Activated naive CD4-positive, alpha-beta T cell (primary cell): Measurements from ENCODE around the gene CFAP157.

Experiments
- DNase-seq, 4 experiments: peaks; one replicate each; lab custom pipeline; 2025; lab: John Stamatoyannopoulos, UW

Gene CFAP157

DNA sequence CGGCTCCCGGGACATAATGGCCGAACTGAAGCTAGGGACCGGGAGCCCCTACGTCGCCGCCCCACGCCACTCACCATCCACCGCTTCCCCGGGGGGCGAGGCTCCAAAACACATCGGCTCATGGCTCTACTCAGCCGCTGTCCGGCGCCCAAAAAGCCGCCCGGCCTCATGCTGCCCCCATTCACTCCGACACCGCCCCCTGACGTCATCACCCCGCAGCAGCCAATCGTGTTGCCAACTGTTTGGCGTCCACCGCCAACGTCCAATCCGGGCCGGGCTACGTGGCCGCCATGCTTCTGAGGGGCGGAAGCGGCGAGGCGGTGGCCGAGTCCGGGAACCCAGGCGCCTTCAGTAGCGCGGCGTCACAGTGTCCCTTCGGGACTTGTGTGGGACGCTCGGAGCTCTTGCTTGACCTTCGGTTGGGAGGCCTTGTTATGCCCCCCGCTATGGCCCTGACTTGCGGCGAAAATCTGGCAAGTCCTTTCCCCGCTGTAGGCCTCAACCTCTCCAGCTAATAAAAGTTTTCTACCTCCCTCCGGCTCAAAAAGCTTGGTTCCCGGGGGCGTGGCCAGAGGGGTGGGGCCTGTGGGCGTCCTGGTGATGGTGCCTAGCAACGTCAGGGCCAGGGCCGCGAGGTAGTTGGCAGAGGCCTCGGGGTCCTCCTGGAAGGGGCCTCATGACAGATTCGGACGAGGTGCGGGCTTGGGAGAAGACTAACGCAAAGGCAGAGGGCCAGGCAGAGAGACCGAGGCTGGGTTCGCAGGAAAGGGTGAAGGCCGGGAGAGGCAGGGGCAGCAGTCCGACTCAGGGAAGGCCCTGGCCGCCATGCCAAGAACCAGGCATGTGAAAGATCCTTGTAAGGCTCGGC is 8.9 kb downstream of the CFAP157 start, which contains the start of the genes PTRH1 and TTC16:
Gene PTRH1, minus strand, starts transcription at position 194 of the 868 bp plus-strand sequence. Its CDS starts 24 bp downstream, at position 170.
Gene TTC16, plus strand, starts transcription at position 610 of the 868 bp plus-strand sequence. Its CDS starts 67 bp downstream, at position 677.
- DNase-seq, result peak; percentile 92 to 96 (median 92)

DNA sequence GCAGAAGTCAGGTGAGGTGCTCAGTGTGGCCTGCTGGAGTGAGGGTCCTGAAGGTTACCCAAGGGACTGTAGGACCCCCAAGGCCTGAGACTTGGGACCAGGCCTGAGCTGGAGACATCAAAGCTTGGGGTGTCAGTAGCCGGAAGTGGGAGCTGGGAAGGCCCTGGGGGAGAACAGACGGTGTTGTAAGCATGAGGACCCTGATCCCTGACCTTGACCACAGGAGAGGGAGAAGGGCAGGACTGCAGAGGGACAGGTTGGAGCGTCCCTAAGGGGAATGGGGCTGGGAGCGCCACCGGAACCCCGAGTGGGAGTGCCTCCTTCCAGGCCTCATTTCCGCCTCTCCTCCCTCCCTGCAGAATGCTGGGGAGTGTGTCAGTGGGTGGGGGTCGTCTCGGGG is 9.6 kb downstream of the CFAP157 start:
- no peak for DNase-seq

DNA sequence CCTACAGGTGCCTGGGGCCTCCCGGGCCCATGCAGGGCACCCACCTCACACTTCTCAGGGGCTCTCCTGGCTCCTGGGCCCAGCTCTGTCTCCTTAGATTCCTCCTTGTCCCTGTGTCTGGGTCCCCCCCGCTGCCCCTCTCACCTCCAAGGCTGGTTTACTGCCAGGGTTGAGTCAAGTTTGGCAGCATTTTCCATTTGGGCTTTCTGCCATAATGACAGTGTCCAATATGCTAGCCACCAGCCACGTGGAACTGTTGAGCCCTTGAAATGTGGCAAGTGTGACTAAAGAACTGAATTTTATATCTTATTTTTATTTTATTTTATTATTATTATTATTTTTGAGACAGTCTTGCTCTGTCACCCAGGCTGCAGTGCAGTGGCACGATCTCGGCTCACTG is 11.0 kb downstream of the CFAP157 start:
- no peak for DNase-seq

DNA sequence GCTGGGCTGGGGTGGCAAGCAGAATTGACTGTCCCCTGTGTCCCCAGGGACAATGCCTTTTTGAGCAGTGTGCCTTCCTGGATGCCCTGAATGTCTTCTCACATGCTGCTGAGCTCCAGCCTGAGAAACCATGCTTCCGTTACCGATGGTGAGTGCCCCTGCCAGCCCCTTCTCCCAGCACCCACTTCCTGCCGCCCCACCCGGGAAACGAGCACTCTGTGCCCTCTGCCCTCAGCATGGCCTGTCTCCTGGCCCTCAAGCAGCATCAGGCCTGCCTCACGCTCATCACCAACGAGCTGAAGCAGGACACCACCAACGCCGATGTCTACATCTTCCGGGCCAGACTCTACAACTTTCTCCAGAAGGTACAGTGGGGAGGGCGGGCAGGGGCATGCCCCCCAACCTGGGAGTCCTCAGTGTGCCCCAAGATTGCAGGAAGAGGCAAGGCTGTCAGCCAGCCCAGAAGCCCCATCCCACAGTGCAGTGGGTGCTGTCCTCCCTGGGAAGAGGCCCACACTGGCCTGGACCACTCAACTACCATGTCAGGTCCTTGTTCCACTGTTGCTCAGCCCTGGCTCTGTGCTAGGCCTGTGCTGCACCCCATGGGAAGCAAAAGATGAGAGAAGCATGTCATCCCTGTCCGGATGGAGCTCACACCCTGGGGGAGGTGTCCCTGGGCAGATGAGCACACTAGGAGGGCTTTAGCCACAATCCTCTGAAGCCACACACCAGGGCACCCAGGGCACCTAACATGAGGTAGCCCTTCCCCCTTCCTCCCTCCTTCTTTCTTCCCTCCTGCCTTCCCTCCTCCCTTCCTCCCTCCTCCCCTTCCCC is 13.5 kb downstream of the CFAP157 start:
- peak in 1 of 4 experiments; percentile 15 for DNase-seq

DNA sequence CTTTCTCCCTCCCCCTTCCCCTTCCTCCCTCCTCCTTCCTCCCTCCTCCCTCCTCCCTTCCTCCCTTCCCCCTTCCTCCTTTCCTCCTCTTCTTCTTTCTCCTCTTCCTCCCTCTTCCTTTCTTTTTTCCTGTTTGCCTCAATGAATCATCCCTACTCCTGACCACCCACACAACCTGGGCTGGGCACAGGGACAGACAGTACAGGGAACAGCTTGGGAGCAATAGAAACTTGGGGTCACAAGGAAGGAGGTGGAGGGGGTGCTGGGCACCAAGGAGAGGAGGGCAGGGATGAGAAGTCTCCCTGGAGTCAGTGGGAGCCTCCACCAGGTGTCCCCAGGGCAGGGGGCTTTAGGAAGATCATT is 14.1 kb downstream of the CFAP157 start:
- no peak for DNase-seq

DNA sequence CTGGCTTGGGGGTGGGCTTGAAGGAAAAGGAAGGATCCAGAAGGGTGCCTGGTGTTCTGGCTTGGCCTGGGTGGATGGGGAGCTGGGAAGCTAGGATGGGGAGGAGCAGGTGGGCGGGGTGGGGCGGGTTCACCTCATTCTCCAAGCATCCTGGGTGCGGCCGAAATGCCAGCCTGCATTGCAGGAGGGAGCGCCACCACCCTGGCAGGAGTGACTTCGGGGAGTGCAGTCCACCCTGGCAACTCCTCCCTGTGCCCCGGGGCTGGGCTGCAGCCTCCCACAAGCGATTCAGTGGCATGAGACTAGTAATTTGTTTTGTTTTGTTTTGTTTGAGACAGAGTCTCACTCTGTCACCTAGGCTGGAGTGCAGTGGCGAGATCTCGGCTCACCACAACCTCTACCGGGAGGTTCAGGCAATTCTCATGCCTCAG is 14.6 kb downstream of the CFAP157 start:
- no peak for DNase-seq

DNA sequence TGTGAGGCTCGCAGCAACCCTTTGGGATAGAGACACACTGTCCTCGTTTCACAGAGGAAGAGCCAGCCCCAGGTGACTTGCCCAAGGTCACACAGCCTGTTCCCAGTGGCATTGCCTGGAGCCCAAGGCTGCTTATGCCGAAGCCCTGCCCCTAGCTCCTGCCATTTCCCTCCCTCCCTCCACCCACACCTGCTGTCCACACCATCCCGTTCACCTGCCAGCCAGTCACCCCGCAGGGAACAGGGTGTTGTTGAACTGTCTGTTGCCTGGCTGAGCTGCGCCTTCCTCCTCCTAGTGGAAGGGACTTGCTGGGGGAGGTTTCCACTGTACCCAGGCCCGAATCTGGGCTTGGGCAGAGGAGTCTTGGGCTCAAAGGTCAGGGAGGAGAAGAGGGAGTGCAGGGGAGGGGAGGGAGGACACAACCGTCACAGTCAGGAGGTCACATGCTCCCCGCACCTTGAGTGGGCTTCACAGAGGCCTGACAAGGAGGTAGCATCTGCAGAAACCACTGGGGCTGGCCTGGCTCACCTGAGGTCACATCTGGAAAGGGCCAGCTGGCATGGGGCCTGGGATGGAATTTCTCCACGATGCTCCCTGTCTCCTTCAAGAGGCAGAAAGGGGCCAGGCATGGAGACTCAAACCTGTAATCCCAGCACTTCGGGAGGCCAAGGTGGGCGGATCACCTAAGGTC is 15.4 kb downstream of the CFAP157 start:
- no peak for DNase-seq

DNA sequence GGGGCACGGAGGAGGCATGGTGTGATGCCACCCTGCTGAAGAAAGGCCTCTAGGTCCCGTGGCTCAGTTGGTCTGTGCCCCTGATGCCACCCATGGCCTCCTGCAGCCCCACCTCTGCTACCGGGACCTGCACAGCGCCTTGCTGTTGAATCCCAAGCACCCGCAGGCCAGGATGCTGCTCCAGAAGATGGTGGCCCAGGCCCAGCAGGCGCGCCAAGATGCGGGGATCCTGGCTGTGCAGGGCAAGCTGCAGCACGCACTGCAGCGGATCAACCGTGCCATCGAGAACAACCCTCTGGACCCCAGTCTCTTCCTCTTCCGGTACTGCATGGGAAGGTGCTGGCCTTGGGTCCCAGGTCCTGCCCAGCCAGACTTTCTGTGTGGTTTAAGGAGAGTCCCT is 16.2 kb downstream of the CFAP157 start:
- DNase-seq, result no peak

DNA sequence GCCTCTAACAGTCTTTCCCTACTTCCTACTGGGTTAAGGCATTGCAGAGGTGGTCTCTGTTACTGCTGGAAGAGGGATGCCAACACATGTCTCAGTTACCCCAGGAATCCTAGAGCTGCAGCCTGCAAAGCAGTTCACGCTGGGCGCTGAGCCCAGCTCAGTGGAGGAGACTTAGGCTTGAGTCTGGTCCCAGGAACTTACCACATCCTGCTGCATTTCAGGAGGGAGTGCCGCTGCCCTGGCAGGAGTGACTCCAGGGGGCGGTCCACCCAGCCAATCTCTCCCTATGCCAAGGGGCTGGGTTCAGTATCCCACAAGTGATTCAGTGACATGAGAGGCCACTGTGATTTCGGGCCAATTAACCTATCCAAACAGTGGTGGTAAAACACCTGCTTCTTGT is 16.7 kb downstream of the CFAP157 start:
- no peak for DNase-seq

DNA sequence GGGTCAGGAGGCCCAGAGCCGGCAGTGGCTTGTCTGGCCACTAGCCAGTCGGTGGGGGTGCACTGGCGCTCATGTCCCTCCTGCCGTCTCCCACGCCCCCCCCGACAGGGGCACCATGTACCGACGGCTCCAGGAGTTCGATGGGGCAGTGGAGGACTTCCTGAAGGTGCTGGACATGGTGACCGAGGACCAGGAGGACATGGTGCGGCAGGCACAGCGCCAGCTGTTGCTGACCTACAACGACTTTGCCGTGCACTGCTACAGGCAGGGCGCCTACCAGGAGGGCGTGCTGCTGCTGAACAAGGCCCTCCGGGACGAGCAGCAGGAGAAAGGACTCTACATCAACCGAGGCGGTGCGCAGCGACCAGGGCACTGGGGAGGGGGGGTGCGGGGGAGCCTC is 17.2 kb downstream of the CFAP157 start:
- DNase-seq, result no peak

DNA sequence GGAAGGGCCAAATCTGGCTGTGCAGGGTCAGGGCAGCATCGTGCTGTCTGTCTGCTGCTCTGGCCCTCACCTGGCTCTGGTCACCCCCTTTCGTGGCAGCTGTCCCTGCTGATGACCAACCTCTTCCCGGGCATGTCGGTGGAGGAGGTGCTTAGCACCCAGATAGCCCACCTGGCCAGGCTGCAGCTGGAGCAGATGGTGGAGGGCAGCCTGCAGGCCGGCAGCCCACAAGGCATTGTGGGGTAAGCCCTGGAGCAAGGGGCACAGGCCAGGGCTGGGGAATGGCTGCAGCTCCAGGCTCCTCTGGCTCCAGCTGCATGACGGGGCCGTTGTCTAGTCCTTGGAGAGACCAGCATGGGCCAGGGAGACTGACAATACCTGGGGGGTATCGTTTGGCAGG is 20.1 kb downstream of the CFAP157 start:
- DNase-seq, result no peak

DNA sequence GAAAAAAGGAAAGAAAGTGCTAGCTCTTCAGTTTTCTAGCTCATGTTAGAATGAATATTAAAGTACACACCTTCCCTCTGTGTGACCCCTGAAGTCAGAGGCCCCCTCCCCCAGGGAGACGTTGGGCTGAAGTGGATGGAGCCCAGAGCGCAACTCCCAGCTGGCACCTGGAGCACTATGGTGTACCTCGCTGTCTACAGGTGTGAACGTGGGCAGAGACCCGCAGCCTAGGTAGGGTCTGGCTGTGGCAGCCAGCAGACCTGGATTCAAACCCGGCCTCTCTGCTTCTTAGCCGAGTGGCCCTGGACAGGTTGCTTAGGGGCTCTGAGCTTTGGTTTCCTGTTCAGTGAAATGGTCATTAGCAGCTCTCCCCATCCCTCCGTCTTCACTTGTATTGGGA is 22.0 kb downstream of the CFAP157 start:
- DNase-seq, result no peak

DNA sequence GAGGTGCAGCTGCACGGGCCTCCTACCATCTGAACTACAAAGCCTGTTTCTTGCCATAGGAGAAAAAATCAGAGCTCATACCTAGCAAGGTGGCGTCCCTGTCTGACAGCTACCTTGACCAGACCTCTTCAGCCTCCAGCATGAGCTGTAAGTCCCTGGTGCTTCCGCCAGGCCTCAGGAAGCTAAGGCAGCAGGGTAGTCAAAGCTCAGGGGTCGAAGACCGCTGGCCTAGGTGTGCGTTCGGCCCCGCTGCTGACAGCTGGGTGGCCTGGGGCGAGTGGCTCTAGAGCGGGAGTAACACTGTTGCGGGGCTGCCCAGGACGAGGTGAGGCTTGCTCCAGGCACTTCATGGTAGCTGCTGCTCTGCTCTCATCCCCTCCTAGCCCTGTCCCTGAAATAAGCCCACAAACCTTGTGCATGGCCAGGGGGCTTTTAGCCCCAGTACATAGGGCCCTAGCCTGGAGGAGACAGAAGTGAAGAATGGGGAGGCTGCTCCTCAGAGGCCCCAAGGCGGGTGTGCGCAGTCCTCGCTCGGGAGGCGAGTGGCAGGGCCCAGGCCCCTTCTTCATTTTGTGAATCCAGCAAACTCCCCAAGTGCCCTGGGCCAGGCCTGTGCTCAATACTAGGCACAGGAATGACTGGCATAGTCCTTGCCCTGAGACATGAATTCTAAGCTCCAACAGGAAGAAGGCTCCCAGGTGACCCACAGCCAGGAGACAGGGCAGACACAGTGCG is 22.9 kb downstream of the CFAP157 start:
- DNase-seq, result no peak

DNA sequence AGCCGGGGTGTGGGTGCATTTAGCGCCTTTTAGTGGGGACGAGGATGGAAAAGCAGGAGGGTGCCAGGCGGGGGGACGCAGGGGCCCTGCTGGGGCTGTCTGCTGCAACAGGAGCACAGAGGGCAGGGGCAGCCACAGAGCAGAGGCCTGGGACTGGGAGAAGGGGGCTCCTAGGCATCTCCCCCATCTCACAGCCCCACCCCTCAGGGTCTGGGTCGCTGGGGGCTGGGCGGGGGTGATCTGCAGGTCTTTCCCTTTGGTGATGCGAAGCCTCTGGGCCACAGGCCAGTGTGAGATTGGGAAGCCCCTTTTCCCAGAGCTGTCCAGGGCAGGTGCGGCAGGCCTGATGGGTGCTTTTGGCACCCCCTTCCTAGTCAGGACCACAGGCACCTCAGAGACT is 23.5 kb downstream of the CFAP157 start:
- DNase-seq, result no peak

DNA sequence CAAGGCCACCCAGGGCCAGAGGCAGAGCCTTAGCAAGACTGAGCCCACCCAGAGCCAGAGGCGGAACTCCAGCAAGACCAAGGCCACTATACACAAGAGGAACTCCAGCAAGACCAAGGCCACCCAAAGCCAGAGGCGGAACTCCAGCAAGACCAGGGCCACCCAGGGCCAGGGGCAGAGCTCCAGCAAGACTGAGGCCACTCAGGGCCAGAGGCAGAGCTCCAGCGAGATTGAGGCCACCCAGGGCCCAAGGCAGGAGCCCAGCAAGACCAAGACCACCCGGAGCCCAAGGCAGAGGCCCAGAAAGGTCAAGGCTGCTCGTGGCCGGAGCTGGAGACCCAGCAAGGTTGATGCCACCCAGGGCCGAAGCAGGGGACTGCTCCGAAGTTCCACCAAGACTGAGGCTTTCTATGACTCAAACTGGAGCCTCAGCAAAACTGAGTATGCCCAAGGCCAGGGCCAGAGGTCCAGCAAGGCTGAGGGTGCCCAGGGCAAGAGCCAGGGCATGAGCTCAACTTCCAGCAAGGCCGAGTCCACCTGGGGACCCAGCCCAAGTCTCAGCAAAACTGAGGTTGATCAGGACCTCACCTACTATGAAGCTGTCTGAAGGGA is 24.1 kb downstream of the CFAP157 start:
- DNase-seq, result no peak

DNA sequence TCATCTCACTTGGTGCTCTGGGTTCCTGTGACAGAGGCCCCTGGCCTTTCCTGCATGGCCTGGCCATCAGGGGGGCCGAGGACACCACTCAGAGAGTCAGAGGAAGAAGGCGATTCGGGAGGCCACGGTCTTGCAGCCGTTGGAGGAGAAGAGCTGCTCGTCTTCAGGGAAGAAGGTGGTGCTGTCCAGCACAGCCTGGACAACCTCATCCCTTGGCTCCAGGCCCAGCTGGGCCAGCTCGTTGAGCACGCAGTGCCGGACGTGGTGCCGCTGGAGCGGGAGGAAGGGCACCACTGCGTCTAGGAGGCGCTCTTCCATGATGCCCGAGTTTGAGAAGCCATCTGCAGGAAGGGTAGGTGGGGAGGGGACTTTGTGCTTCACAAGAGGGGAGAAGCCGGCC is 25.1 kb downstream of the CFAP157 start:
- no peak for DNase-seq

DNA sequence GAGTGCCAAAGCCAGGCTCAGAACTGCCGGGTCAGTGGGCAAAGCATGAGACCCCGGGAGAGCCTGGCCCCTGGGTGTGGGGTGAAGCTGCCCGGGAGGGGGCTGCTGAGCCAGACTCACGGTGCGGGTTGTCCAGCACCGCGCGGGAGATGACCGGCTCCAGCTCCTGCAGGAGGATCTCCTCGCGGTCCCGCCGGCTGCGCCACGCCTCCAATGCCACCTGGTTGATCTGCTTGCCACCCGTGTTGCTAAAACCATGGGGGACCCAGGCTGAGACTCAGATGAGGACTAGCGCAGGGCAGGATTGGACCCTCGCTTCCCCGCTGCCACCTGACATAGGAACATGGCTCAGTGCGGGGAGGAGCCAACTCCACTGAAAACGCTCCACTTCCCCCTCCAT is 25.7 kb downstream of the CFAP157 start:
- no peak for DNase-seq

DNA sequence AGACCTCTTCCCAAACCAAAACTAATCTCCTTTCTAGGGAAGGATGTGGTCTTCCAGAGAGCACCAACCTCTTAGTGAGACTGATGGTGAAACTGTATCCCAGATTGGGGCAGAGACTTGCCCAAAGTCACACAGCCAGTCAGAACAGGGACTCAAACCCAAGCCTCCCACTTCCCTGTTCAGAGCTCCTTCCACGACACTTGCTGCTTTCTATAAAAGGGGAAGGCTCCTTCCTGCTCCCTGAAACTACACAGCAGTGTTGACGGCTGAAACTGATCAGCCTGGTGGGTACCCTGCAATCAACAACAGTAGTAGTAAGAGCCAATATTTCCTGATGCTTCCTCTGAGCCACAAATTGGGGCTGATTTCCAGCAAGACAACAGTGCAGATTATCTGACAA is 26.8 kb downstream of the CFAP157 start:
- no peak for DNase-seq

DNA sequence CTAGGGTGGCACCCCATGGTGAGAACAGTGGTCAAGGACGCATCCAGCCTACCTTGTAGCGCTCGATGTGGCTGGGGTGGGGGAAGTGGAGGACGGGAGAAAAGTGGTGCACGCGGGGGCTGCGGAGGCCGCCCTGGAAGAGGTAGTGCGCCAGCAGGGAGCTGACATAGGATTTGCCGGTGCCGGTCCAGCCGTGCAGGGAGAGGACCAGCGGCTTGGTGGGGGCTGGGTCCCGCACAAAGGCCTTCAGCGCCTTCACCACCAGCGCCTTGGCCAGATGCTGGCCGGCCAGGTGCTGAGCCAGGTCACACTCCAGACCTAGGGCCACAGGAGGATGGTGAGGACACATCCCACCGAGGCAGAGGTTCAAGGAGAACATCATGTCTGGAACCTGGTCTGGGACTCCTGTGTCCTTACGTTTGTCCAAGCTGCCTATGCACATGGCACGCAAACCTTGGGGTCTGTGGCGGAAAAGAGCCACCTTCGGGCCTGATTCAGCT is 27.5 kb downstream of the CFAP157 start:
- DNase-seq, result no peak

DNA sequence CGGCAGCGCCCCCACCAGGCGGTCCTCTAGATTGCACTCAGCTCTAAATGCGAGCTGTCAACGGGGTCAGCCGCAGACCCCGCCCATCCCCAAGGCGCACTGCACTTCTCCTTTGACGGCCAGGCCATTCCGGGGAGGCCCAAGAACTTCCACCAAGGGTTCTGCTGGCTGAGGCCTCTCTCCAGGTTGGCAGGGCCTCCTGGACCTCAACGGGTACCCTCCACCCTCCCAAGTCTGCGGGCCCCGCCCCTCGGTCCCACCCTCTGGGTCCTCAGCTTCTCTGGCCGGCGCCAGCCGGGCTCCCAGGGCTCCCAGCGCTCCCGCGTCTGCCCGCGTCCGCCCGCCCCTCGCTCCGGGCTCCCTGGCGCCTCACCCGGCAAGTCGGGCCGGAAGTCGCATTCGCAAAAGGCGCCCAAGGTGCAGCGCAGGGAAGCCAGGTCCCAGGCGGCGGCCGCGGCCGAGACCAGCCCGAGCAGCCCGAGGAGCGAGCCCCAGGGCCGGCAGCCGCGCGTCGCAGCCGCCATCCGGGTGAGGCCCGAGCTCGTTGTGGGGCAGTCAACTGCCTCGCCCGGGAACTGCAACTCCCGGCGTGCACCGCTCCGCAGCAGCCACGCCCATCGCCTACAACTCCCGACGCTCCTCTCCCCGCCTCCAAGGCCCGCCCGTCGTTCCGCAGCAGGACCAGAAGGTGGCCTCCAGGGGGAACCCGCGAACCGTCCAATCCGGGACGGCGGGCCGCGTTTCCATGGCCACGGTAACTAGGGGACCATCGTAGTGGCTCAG is 28.1 kb downstream of the CFAP157 start, which contains the start of gene TOR2A:
Gene TOR2A, minus strand, starts transcription at position 548 of the 783 bp plus-strand sequence. Its CDS starts 24 bp downstream, at position 524.
- peak; percentile 95 to 98 (median 96) for DNase-seq
